CD14-positive monocyte (primary cell): ENCODE measurements around the gene CRISP1. TPM values are rescaled to one million over a fixed set of nuclear protein-coding genes. Genes with fewer than 3 reads are reported as not detected.

ENCODE experiments used
- DNase-seq, 3 donors: peaks; one replicate each; pipeline ENCODE4 v3.0.0-alpha.2; 2011 to 2022
- H2AFZ ChIP-seq: 2 replicates; pipeline ENCODE4 v1.6.0; 2012; ENCODE audit warnings: mild to moderate bottlenecking, low read depth, low read length, inconsistent platforms; ENCODE audit not compliant: insufficient read depth, poor library complexity, severe bottlenecking
- H3K27ac ChIP-seq, 2 donors: 1 replicate in 1 of 2; 2 replicates in 1 of 2; pipeline ENCODE4 v1.5.1; 2012 to 2013; ENCODE audit warnings: low read length in 2 of 2, control low read depth in 1 of 2, inconsistent platforms in 1 of 2, low read depth in 1 of 2, mild to moderate bottlenecking in 1 of 2
- H3K27me3 ChIP-seq, 2 donors: one replicate each; pipeline versions ENCODE4 v1.6.0 to v1.6.1; 2011 to 2013; ENCODE audit warnings: low read length in 2 of 2; ENCODE audit not compliant: control insufficient read depth in 2 of 2, insufficient read depth in 2 of 2
- H3K36me3 ChIP-seq, 2 donors: replicated peaks in 1 of 2; 1 replicate in 1 of 2; 2 replicates in 1 of 2; pipeline versions ENCODE4 v1.5.1 to v1.6.1; 2012 to 2013; ENCODE audit warnings: low read length in 2 of 2, control low read depth in 1 of 2, inconsistent platforms in 1 of 2, mild to moderate bottlenecking in 1 of 2; ENCODE audit not compliant: insufficient read depth in 2 of 2, control insufficient read depth in 1 of 2
- H3K4me1 ChIP-seq, 2 donors: 1 replicate in 1 of 2; 2 replicates in 1 of 2; pipeline versions ENCODE4 v1.5.1 to v1.6.1; 2012 to 2013; ENCODE audit warnings: low read length in 2 of 2, control low read depth in 1 of 2, inconsistent platforms in 1 of 2, mild to moderate bottlenecking in 1 of 2, moderate library complexity in 1 of 2; ENCODE audit not compliant: insufficient read depth in 2 of 2, control insufficient read depth in 1 of 2
- H3K4me2 ChIP-seq: replicated peaks from 2 replicates; pipeline ENCODE3; 2012; ENCODE audit warnings: low read length, moderate library complexity, mild to moderate bottlenecking; ENCODE audit not compliant: poor library complexity, severe bottlenecking; ENCODE audit errors: extremely low read depth
- H3K4me3 ChIP-seq, 3 experiments: fragments of 200-600 bp in 1 of 3; sonication (generic) in 1 of 3; replicated peaks in 1 of 3; 1 replicate in 2 of 3; 2 replicates in 1 of 3; pipeline ENCODE4 v1.5.1; 2011 to 2013; ENCODE audit warnings: low read length in 3 of 3, mild to moderate bottlenecking in 3 of 3, control low read depth in 2 of 3, low read depth in 2 of 3, inconsistent platforms in 1 of 3, moderate library complexity in 1 of 3
- H3K79me2 ChIP-seq: 2 replicates; pipeline ENCODE4 v1.6.0; 2012; ENCODE audit warnings: mild to moderate bottlenecking, control low read depth, inconsistent platforms, low read length, moderate library complexity; ENCODE audit not compliant: insufficient read depth
- H3K9ac ChIP-seq: 2 replicates; pipeline ENCODE4 v1.6.0; 2017; ENCODE audit warnings: low read length, mild to moderate bottlenecking; ENCODE audit not compliant: insufficient read depth, poor library complexity, severe bottlenecking
- H3K9me3 ChIP-seq, 2 donors: replicated peaks in 1 of 2; 1 replicate in 1 of 2; 2 replicates in 1 of 2; pipeline versions ENCODE4 v1.5.1 to v1.6.1; 2012 to 2013; ENCODE audit warnings: low read length in 2 of 2, control low read depth in 1 of 2; ENCODE audit not compliant: control insufficient read depth in 1 of 2, insufficient read depth in 1 of 2
- H4K20me1 ChIP-seq: 2 replicates; pipeline ENCODE4 v1.6.0; 2012; ENCODE audit warnings: mild to moderate bottlenecking, low read length, control low read depth, moderate library complexity; ENCODE audit not compliant: insufficient read depth
- H3K27ac Mint-ChIP-seq, 7 donors: one replicate each; pipeline ENCODE4 v1.8.0; 2020; ENCODE audit warnings: mild to moderate bottlenecking in 7 of 7, mixed read lengths in 7 of 7, moderate library complexity in 6 of 7, inconsistent platforms in 2 of 7
- H3K27me3 Mint-ChIP-seq, 3 donors: one replicate each; pipeline ENCODE4 v1.8.0; 2021 to 2022; ENCODE audit warnings: low read depth in 3 of 3, mild to moderate bottlenecking in 3 of 3, mixed read lengths in 3 of 3, moderate library complexity in 3 of 3, inconsistent platforms in 1 of 3
- H3K36me3 Mint-ChIP-seq, 2 donors: one replicate each; pipeline ENCODE4 v1.8.0; 2020; ENCODE audit warnings: mixed read lengths in 2 of 2, inconsistent platforms in 1 of 2, mild to moderate bottlenecking in 1 of 2
- H3K4me1 Mint-ChIP-seq: one replicate; pipeline ENCODE4 v1.8.0; 2020; ENCODE audit warnings: mild to moderate bottlenecking, mixed read lengths
- H3K4me3 Mint-ChIP-seq, 2 donors: one replicate each; pipeline ENCODE4 v1.8.0; 2020; ENCODE audit warnings: mild to moderate bottlenecking in 2 of 2, mixed read lengths in 2 of 2, moderate library complexity in 1 of 2
- H3K9me3 Mint-ChIP-seq, 7 donors: one replicate each; pipeline ENCODE4 v1.8.0; 2020 to 2022; ENCODE audit warnings: mixed read lengths in 7 of 7, mild to moderate bottlenecking in 6 of 7, moderate library complexity in 6 of 7, inconsistent platforms in 2 of 7
- WGBS: methylation state at CpG from one replicate; pipeline ENCODE4 v1.1.5; 2013; ENCODE audit warnings: missing lambda C conversion rate; ENCODE audit not compliant: insufficient coverage; 5-methylcytosine and 5-hydroxymethylcytosine counted together
- intact Hi-C, 2 donors: fragments of 100-400 bp; cut with micrococcal nuclease; formaldehyde crosslinking; loops; one replicate each; pipeline versions ENCODE4 v1.15.0 to v1.15.1; 2023
- polyA plus RNA-seq, 3 donors: library from polyadenylated mRNA; depleted of rRNA in 1 of 3; unstranded in 2 of 3; stranded (reverse) in 1 of 3; fragments of 300-500 nt in 2 of 3; fragments of >200 nt in 1 of 3; fragmentation: Illumina TruSeq in 2 of 3; gene quantifications; 1 replicate in 2 of 3; 2 replicates in 1 of 3; pipeline ENCODE4 v1.2.3, GENCODE V29; 2012 to 2021
- TF ChIP-seq, protein P1 (sequence below): fragments of 200-600 bp; IDR thresholded peaks from one replicate; pipeline ENCODE4 v1.8.0; 2022; ENCODE audit warnings: antibody characterized with exemption, mild to moderate bottlenecking

CRISP1 gene
- polyA plus RNA-seq, 3 donors, result not detected

DNA sequence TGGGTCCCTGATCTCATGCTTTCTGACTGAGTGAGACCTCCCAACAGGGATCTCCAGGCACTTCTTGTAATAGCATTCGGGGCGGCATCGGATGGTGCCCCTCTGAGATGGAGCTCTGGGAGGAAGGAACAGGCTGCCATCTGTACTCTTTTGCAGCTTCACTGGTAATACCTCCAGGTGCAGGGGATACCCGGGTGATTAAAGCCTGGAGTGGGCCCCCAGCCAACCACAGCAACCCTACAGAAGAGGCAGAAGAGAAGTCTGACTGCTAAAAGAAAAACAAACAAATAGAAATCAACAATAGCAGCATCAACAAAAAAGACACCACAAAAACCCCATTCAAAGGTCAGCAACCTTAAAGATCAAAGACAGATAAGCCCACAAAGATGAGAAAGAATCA, 60.2 kb downstream of the CRISP1 start:
- 93% methylated on average over 4 of the region's 4 CpGs for WGBS
- Histone ChIP-seq H4K20me1 (no peaks in the 10 kb centered on the region), H3K4me2 (no peak overlapping the region), H3K79me2 (no peaks in the 10 kb centered on the region), H3K9me3 (peaks cover 16% of the 10 kb centered on the region in 2 donors), H3K9ac (no peak overlapping the region), H2AFZ (no peak overlapping the region), H3K27ac (no peak overlapping the region), H3K4me1 (no peaks in the 10 kb centered on the region), H3K36me3 (no peaks in the 10 kb centered on the region), H3K4me3 (no peak overlapping the region), H3K27me3 (no peaks in the 10 kb centered on the region)
- intact Hi-C loops, result no loop called here
- peaks cover 9 to 25% (median 17%) of the 10 kb centered on the region in 7 donors for H3K9me3 Mint-ChIP-seq
- no peak for DNase-seq
- no peaks in the 10 kb centered on the region for H3K4me1 Mint-ChIP-seq
- no peak overlapping the region for H3K4me3 Mint-ChIP-seq
- no peaks in the 10 kb centered on the region for H3K27me3 Mint-ChIP-seq
- TF ChIP-seq, protein P1, sequence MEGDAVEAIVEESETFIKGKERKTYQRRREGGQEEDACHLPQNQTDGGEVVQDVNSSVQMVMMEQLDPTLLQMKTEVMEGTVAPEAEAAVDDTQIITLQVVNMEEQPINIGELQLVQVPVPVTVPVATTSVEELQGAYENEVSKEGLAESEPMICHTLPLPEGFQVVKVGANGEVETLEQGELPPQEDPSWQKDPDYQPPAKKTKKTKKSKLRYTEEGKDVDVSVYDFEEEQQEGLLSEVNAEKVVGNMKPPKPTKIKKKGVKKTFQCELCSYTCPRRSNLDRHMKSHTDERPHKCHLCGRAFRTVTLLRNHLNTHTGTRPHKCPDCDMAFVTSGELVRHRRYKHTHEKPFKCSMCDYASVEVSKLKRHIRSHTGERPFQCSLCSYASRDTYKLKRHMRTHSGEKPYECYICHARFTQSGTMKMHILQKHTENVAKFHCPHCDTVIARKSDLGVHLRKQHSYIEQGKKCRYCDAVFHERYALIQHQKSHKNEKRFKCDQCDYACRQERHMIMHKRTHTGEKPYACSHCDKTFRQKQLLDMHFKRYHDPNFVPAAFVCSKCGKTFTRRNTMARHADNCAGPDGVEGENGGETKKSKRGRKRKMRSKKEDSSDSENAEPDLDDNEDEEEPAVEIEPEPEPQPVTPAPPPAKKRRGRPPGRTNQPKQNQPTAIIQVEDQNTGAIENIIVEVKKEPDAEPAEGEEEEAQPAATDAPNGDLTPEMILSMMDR, result no peak
- no peaks in the 10 kb centered on the region for H3K36me3 Mint-ChIP-seq
- no peak overlapping the region for H3K27ac Mint-ChIP-seq

DNA sequence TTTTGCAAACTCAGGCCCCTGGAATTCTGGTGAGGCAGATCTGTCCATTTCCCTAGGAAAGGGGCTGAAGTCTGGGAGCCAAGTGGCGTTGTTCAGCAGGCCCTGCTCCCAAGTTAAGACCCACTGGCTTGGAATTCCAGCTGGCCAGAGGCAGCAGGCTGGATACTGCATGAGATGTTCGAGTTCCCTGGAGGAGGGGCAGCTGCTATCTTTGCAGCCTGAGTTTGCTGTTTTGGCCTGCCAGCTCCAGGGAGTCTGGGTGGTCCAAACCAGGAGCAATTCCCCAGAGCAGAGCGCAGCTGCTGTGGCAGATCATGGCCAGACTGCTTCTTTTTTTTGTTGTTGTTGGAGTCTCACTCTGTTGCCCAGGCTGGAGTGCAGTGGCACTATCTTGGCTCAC, 61.1 kb downstream of the CRISP1 start:
- Histone ChIP-seq H3K27ac (no peak overlapping the region), H3K9me3 (peaks cover 16% of the 10 kb centered on the region in 2 donors), H2AFZ (no peak overlapping the region), H4K20me1 (no peaks in the 10 kb centered on the region), H3K9ac (no peak overlapping the region), H3K4me2 (no peak overlapping the region), H3K4me1 (no peaks in the 10 kb centered on the region), H3K27me3 (no peaks in the 10 kb centered on the region), H3K4me3 (no peak overlapping the region), H3K36me3 (no peaks in the 10 kb centered on the region), H3K79me2 (no peaks in the 10 kb centered on the region)
- no peaks in the 10 kb centered on the region for H3K27me3 Mint-ChIP-seq
- no peaks in the 10 kb centered on the region for H3K36me3 Mint-ChIP-seq
- H3K27ac Mint-ChIP-seq, result no peak overlapping the region
- H3K9me3 Mint-ChIP-seq, result peaks cover 9 to 25% (median 17%) of the 10 kb centered on the region in 7 donors
- DNase-seq, result no peak
- intact Hi-C loops, result no loop called here
- TF ChIP-seq, protein P1, result no peak
- H3K4me1 Mint-ChIP-seq, result no peaks in the 10 kb centered on the region
- H3K4me3 Mint-ChIP-seq, result no peak overlapping the region
- 85% methylated on average over 3 of the region's 3 CpGs for WGBS
